Myocyte (in vitro differentiated cells): ENCODE results near the gene CORO2A. TPM values are rescaled to one million over a fixed set of nuclear protein-coding genes. Genes with fewer than 3 reads are reported as not detected.

Experiments used
- DNase-seq: peaks from one replicate; pipeline ENCODE4 v3.0.0-alpha.2; 2012; ENCODE audit warnings: low read depth
- polyA plus RNA-seq: library from polyadenylated mRNA; unstranded; fragments of >200 nt; gene quantifications from one replicate; pipeline ENCODE4 v1.2.1, GENCODE V29; 2012; ENCODE audit warnings: missing spikeins
- total RNA-seq: library from RNA; depleted of rRNA; stranded (reverse); fragments of >200 nt; gene quantifications from 2 replicates; pipeline ENCODE4 v1.2.3, GENCODE V29; 2014

Gene CORO2A
- total RNA-seq: 0.16 and 0.78 TPM in 2 replicates
- polyA plus RNA-seq: 1.4 TPM

DNA sequence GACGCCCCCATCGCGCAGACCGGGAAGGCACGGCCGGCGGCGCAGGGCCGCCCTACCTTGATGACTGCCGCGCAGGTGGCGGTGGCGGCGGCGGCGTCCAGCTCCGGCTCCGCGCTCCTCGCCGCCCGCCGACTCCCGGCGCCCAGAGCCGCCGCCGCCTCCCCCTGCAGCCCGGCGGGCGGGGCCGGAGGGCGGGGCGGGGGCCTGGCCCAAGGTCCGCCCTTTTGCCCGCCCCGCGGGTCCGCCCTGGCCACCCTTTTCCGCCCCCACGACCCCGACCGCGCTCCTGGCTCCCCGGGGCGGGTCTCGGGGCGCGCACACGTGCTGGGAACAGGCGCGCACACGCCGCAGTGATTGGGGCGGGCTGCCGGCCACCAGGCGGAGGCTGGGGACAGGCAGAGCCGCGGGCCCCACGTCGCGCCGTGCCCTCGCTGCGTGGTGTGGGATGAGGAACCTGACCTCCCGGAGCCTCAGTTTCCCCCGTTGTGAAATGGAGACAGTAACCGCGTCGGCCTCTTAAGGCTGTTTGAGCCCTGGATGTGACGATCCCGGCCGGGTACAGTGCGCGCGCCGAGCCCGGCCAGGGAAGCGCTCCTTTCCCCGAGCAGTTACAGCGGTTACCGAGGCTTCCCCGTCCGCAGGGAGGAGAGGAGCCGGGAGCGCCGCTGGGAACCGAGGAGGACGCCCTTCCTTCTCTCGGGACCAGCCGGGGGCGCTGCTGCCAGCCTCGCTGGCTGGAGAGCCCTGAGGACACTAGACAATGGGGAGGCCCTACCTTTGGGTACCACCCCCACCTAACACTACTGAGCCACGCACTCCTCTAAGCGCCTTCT lies at the start of gene CORO2A:
Gene CORO2A (minus strand): TSS at position 135 of the 833 bp plus-strand sequence. CDS start 34,977 bp downstream, outside the sequence.
- peak; percentile 79 for DNase-seq

GRCh38 chr9:98241357-98242300 lies 49.2 kb upstream of the CORO2A start:
- DNase-seq: peak; percentile 5

GRCh38 chr9:98240475-98240874 lies 48.0 kb upstream of the CORO2A start:
- no peak for DNase-seq

DNA sequence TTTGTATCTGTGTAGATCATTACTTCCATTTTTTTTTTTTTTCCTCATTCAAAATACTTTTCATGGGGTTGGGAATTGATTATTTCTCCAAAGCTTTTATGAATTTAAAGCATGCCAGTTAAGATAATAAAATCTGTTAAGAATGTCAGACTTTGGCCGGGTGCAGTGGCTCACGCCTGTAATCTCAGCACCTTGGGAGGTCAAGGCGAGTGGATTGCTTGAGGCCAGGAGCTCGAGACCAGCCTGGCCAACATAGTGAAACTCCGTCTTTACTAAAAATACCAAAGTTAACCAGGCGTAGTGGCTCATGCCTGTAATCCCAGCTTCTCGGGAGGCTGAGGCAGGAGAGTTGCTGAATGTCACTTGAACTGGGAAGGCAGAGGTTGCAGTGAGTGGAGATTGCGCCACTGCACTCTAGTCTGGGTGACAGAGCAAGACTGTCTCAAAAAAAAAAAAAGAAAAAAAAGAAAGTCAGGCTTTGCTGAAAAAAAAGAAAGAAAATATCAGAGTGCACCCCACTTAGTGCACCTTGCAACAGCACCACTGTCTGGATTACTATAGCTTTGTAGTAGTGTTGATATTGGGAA lies 44.6 kb upstream of the CORO2A start:
- DNase-seq: no peak

DNA sequence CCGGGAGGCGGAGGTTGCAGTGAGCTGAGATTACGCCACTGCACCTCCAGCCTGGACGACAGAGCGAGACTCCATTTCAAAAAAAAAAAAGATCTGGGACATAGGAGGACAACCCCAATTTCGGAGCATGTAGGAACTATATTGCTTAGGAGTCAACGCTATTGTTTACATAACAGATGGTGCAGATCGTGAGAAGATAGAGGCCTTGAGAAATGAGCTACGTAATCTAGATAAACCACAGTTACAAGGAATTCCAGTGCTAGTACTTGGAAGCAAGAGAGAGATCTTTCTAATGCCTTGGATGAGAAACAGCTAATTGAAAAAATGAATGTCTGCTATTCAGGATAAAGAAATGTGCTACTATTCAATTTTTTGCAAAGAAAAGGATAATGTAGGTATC lies 42.7 kb upstream of the CORO2A start:
- no peak for DNase-seq

DNA sequence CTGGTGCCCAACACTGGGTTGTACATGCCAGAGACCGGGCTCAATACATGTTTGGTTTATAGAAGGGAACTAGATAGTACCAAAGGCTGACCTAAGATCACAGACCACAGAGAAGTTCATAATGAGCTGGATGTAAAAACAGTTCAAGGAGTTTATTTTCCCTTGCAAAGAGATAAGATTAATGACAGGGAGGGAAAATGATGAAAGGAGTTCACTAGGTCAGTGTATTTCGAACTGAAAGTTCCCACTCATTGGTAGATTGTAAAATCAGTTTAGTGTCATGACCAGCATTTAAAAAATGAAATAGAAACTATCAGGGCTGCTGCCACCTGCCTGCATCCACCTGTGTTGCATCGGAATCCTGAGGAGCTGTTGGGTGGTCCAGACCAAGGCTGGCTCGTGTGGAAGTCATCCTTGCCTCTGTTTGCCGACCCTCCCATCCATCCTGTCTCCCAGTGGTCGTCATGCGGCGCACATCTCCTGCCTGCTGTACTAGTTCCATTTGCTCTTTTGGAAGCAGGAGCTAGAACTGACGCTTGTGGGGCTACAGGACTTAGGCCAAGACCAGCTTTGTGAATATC lies 41.9 kb upstream of the CORO2A start:
- no peak for DNase-seq

DNA sequence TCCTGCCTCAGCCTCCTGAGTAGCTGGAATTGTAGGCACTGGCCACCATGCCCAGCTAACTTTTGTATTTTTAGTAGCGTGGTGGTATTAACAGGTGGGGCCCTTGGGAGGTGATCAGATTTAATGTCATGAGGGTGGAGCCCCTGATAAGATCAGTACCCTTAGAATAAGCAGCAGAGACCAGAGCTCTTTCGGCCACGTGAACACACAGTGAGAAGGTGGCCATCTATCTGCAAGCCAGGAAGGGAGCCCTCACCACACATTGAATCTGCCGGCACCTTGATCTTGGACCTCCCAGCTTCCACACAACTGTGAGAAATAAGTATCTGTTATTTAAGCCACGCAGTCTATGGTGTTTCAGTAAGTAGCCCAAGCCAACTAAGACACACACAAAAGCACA lies 40.5 kb upstream of the CORO2A start:
- DNase-seq: peak; percentile 33

DNA sequence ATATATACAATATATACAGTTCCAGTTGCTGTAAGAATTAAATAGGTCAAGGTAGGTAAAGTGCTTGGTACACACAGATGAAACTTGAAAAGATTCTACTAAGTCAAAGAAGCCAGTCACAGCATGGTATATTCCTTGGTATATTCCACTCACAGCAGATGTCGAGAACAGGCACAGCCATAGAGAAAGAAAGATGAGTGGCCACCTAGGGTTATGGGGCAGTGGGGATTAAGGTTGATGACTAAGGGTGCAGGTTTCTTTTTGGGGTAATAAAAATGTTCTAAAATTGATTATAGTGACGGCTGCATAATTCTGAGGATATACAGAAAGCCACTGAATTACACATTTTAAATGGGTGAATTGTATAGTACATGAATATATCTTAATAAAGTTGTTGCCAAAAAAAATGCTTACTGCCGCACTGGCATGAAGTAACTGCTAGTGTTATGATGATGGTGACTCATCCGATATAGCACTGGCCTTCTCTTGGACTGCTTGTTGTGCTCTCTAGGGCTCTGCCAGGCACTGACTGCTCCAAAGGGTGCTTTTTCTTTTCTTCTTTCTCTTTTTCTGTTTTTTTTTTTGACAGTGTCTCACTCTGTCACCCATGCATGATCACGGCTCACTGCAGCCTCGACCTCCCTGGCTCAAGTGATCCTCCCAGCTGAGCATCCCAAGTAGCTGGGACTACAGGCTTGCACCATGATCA lies 39.5 kb upstream of the CORO2A start:
- peak; percentile 66 for DNase-seq

DNA sequence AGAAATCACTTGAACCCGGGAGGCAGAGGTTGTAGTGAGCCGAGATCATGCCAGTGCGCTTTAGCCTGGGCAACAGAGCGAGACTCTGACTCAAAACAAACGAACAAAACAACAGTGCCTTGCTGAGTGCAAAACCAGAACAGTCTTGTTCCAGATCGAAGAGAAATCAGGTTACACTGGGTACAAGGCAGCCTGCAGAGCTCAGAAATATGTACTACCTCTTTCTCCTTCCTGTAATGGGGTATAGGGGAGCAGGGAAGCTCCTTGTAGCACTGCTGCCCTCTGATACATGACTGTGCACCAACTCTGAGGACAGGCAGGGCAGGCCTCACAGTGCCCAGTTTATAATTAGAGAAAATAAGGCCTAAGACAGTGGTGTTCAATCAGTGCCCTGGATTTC lies 38.4 kb upstream of the CORO2A start:
- no peak for DNase-seq

DNA sequence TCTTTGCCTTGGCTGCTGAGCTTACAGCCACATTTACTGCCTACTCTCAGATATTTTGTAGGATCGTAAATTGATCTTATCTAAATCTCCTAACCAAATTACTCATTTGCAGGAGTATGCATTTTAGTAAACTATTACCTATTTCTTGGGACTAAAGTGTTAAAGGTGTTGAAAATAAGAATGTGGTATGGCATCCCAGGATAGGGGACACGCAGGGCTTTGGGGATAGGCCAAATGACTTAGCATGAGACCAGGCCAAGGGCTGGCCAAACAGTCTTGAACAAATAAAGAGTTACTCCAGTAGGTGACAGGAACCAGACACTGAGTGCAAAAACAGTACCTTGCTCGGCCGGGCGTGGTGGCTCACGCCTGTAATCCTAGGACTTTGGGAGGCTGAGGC lies 37.9 kb upstream of the CORO2A start:
- no peak for DNase-seq

DNA sequence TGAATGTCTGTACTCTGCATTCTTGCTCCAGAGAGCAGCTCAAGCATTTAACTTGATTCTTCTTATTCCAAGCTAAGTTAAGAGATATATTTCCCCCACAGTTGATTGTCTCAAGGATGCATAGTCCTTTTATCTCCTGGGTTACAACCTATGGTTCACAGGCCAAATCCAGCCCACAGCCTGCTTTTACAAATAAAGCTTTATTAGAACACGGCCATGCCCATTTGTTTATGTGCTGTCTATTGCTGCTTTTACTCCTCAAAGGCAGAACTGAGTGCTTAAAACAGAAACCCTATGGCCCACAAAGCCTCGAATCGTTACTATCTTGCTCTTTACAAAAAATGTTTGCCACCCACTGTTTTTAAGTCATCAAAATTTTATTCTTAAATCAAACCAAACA lies 37.2 kb upstream of the CORO2A start:
- DNase-seq: no peak

- DNase-seq: no peak
These were observed 36.6 kb upstream of the CORO2A start for GRCh38 chr9:98229090-98229395.

DNA sequence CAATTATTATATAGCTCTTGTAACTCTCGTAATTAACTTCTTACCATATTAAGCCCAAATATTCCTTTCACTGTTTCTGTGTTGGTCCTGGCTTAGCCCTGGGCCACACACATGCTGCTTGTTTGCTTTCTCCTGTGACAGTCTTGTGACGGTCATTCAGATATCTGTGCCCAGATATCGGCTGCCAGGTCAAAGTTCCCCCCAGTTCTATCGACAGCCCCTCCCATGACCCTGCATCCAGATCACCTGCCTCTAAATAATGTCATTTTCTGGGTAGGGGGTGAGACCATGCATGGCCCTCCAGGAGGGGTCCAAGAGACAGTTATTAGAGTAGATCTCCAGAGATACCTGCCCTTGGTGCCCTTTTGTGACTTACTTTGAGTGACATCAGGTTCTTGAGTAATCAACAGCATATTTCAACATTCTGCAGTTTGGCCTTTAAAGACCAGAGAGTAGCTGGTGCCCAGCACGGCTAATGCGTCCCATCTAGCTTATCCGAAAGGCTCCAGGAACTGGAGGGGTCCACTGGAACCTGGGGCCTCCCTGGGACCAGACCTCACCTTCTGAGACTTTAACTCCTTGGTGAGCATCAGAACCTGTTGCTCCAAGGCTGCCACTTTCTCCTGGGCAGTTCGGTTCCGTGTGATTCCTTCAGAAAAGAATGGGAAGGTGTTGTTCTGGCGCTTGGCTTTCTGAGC lies 36.1 kb upstream of the CORO2A start:
- DNase-seq: no peak

DNA sequence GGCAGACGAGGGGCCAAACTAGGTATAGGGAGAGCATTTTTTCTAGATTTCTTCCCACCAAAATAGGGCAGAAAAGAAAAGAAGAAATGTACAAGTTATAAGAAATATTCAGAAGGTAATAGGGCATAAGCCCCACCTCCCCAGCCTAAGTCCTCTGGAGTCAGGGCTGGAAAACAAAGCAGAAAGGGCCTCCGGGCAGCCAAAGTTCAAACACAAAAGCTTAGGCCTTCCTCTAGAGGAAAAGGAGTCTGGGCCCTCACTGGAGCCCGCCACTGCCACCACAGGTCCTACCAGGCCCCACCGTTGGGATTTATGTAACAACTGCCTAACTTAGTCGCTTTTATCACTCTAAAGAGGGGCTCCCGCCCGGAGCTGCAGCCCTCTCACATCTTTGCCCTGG lies 35.4 kb upstream of the CORO2A start:
- no peak for DNase-seq

- peak; percentile 88 for DNase-seq
These were observed 34.5 kb upstream of the CORO2A start for GRCh38 chr9:98226957-98227356.

- no peak for DNase-seq
These were observed 34.1 kb upstream of the CORO2A start for GRCh38 chr9:98226516-98226915.

DNA sequence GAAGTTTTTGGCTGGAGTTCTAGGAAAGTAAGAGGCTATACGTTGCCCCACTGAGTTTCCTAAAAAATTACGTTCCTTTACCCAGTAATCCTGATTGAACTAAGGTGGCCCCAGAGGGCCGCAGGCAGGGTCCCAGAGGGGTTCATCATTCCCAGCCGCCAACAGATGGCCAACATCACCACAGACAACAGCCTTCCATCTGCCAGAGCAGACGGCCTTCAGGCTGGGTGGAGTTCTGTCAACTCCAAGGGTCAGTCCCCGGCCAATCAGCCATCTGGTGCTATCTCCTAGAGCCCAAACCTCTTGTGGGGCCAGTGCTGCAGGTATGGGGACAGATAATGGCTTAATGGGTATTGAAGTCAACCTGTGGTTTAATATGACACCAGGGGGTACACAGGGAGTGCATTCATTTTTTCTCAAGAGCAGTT lies 32.6 kb upstream of the CORO2A start:
- DNase-seq: no peak

DNA sequence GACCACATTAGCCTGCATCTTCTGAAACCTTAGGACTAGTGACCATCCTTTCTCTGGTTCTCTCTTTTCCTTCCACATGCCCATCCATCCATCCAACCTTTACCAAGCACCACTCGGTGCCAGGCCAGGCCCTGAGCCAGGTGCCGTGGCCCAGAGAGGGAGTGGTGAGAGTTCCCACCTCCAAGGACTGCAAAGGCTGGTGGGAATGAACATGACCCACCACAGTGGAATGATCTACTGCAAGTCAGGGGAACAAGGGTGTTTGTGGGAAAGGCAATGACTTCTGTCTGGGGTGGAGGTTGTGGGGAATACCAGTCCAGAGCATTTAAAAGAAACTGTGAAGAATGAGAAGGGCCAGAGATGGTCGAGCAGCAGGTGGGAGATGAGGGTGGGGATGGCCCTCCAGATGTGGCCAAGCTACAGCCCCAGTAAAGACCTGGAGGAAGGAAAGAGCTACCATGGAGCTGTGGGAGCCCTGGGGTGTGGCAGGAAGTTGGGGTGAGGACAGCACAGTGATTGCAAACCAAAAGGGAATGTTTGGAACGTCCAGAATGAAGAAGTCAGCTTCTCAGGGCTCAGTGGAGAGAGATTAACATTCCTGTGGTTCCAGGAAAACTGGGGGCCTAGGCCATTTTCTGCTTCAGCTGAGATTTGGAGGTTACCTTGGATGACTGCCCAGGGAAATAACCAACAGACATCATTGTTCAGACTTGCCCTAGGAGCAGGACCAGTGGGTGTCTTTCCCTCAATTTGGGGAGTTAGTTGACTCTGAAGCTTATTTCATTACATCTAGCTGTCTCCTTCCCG lies 30.7 kb upstream of the CORO2A start:
- DNase-seq: peak; percentile 99

GRCh38 chr9:98220911-98221310 lies 28.5 kb upstream of the CORO2A start:
- no peak for DNase-seq
